Naive thymus-derived CD8-positive, alpha-beta T cell (primary cell): ENCODE data around the gene TAGAP. TPM values are rescaled to one million over a fixed set of nuclear protein-coding genes. Genes with fewer than 3 reads are reported as not detected.
A peak's percentile ranks its signal among the peaks of the same experiment; 100 is the strongest.
"Not testable (repeated sequence)": the region's sequence is repeated elsewhere in the genome, so short reads cannot be mapped to it uniquely, and the experiment has no call there.

Experiments used
- ATAC-seq, 2 donors: fragments of 150-1000 bp; cut with Tn5 transposase in 1 of 2; sonication (Bioruptor Pico), chemical (Tn5 transposase) in 1 of 2; 1 replicate in 1 of 2; 2 replicates in 1 of 2; pipeline ENCODE4 v1.10.0; 2021; ENCODE audit warnings: mild to moderate bottlenecking in 2 of 2, moderate library complexity in 2 of 2
- POLR2A ChIA-PET: fragments of 350-600 bp; sonication (Branson Sonifier 250); formaldehyde crosslinking; loops from one replicate; lab custom pipeline; 2021; ENCODE audit warnings: antibody characterized with exemption; lab: Charles Lee
- DNase-seq, 10 donors: peaks; one replicate each; pipeline versions ENCODE4 v3.0.0 to v3.0.0-alpha.2; 2020 to 2022
- H3K27ac Mint-ChIP-seq, 10 donors: one replicate each; pipeline ENCODE4 v1.8.0; 2020 to 2022; ENCODE audit warnings: mild to moderate bottlenecking in 10 of 10, mixed read lengths in 10 of 10, moderate library complexity in 4 of 10, inconsistent platforms in 1 of 10
- H3K27me3 Mint-ChIP-seq, 5 donors: one replicate each; pipeline ENCODE4 v1.8.0; 2021 to 2022; ENCODE audit warnings: mixed read lengths in 5 of 5
- H3K36me3 Mint-ChIP-seq, 3 donors: one replicate each; pipeline ENCODE4 v1.8.0; 2020 to 2022; ENCODE audit warnings: mixed read lengths in 3 of 3, mild to moderate bottlenecking in 2 of 3, inconsistent platforms in 1 of 3
- H3K4me1 Mint-ChIP-seq, 4 donors: one replicate each; pipeline ENCODE4 v1.8.0; 2021 to 2022; ENCODE audit warnings: mixed read lengths in 4 of 4
- H3K4me3 Mint-ChIP-seq, 10 donors: one replicate each; pipeline ENCODE4 v1.8.0; 2020 to 2022; ENCODE audit warnings: mild to moderate bottlenecking in 10 of 10, mixed read lengths in 10 of 10, moderate library complexity in 6 of 10, inconsistent platforms in 1 of 10
- H3K9me3 Mint-ChIP-seq, 9 donors: one replicate each; pipeline ENCODE4 v1.8.0; 2020 to 2022; ENCODE audit warnings: mixed read lengths in 9 of 9, mild to moderate bottlenecking in 3 of 9, inconsistent platforms in 1 of 9, moderate library complexity in 1 of 9
- polyA plus RNA-seq, 3 donors: library from polyadenylated mRNA; unstranded; fragments of 300-500 nt; fragmentation: Illumina TruSeq; gene quantifications; one replicate each; pipeline ENCODE4 v1.2.3, GENCODE V29; 2021
- total RNA-seq, 8 experiments: library from RNA in 2 of 8; stranded (reverse) in 2 of 8; gene quantifications; one replicate each; pipeline ENCODE4 v1.2.3 and lab custom pipeline; 2021 to 2026

Gene TAGAP
- total and polyA plus RNA-seq, 5 experiments from 2014 or later, result 54.5 to 111 (median 97.4) TPM

DNA sequence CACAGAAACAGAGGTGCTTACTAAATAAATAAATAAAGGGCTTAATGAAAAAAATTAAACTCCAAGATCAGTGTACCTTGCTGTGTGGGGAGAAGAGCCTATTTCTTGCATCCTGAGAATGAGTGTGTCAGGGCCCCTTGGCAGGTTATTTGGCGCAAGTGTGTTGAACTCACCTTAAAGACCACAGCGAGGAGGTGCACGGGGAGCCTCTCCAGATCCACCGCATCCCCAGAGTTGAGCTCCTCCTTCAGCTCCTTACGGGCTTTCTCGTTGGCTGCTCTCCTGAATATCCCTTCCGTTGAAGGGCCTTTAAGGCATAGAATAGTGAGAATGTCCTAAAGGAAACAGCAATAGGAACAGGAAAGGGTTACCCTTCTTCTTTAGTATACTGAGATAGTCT lies 3.6 kb downstream of the TAGAP start:
- H3K9me3 Mint-ChIP-seq, result no peaks in the 10 kb centered on the region
- peaks cover 17 to 82% (median 63%) of the 10 kb centered on the region in 3 donors for H3K36me3 Mint-ChIP-seq
- POLR2A ChIA-PET, result interaction anchor here (0.6 to 7.9 kb wide), 8 partner anchors 20 to 393 kb away, joined by 3 to 183 read pairs (median 12); partner anchors contain the start of gene RSPH3
- peak overlapping the region; percentile 90 to 100 (median 98) for H3K27ac Mint-ChIP-seq
- DNase-seq (no peak), ATAC-seq (no peak)
- no peaks in the 10 kb centered on the region for H3K27me3 Mint-ChIP-seq
- H3K4me3 Mint-ChIP-seq, result peak overlapping the region; percentile 92 to 100 (median 98)
- H3K4me1 Mint-ChIP-seq, result peaks cover 29 to 75% (median 68%) of the 10 kb centered on the region in 4 donors

DNA sequence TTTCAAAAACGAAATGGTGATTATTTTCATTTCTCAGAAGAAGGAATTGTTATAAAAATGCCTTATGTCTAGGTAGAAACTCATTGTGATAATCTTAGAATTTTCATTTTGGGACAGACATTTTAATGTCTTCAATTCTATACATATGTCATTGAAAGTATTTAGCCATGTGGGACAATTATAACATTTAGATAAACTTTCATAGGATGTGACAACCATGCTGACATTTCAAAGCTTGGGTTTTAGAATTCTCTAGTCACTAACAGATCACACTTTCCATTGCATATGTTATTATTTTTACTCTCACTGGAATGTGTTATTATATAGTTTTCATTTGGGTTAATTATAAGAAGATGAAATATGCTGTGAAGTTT lies 4.9 kb downstream of the TAGAP start:
- ATAC-seq, result no peak
- peak overlapping the region; percentile 8 to 100 (median 82) for H3K4me3 Mint-ChIP-seq
- H3K27ac Mint-ChIP-seq, result peak overlapping the region; percentile 86 to 99 (median 96)
- no peak for DNase-seq
- H3K27me3 Mint-ChIP-seq, result no peaks in the 10 kb centered on the region
- H3K9me3 Mint-ChIP-seq, result no peaks in the 10 kb centered on the region
- peaks cover 24 to 79% (median 68%) of the 10 kb centered on the region in 4 donors for H3K4me1 Mint-ChIP-seq
- peaks cover 24 to 95% (median 72%) of the 10 kb centered on the region in 3 donors for H3K36me3 Mint-ChIP-seq
- POLR2A ChIA-PET, result interaction anchor here (7.6 to 7.9 kb wide), 2 partner anchors 21 to 65 kb away, joined by 135 to 183 read pairs; no protein-coding TSS in a partner anchor

DNA sequence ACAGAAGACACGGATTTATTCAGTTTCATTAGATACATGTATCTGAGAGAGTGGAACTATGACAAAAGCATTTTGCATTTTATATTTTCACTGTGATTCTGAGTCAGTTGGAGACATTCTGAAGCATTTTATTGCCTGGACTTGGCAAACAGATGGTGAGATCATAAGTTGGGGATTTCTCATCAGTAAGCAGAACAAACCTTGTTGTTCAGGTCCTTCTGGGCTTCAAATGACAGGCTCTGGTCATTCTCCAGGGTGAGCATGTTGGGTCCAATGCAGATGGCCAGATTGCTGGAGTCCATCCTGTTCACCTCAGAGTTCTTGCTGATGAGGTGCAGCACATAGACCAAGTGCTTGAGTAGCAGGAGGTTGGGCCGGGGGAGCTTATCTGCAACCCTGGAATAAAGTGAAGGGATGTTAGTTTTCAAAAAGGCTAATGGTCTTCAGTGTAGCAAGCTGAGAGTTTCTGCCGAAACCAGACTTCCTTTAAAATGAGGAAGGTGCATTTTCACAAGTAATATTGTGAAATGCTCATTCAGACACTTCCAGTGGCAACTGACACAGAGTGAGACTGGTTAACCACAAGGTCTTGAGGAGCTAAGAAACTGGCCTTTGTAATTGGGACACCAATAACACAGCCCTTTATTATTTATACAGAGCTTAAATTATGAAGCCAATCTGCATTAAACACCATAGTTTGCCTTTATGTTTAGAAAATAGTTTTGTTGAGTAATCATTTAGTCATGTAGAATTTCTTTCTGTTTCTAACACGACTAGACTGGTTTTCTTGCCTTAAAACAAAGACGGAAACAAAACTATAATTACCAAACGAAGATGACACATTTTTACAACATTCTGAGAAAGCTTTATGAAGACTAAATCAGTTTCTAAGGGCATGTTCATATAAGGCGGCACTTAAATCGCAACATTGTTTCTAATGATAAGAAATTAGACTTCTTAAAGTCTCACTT lies 5.6 kb downstream of the TAGAP start:
- Mint-ChIP-seq H3K4me3 (peak overlapping the region; percentile 33 to 100 (median 82)), H3K27me3 (no peaks in the 10 kb centered on the region), H3K36me3 (peaks cover 25 to 96% (median 72%) of the 10 kb centered on the region in 3 donors), H3K9me3 (no peaks in the 10 kb centered on the region), H3K27ac (peak overlapping the region; percentile 86 to 99 (median 94)), H3K4me1 (peaks cover 24 to 84% (median 69%) of the 10 kb centered on the region in 4 donors)
- ATAC-seq (no peak), DNase-seq (peak in 1 of 10 donors; percentile 38)
- POLR2A ChIA-PET, result interaction anchor here (1.0 to 7.9 kb wide), 3 partner anchors 22 to 65 kb away, joined by 4 to 183 read pairs (median 135); no protein-coding TSS in a partner anchor

DNA sequence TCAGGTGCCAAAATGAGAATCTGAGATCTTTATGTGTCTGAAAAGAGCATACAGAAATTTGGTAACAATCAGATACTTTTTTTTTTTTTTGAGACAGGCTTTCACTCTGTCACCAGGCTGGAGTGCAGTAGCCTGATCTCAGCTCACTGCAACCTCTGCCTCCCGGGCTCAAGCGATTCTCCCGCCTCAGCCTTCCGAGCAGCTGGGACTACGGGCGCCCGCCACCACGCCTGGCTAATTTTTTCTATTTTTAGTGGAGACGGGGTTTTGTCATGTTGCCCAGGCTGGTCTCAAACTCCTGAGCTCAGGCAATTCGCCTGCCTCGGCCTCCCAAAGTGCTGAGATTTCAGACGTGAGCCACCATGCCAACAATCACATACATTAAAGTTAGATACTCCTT lies 6.5 kb downstream of the TAGAP start:
- peak overlapping the region in 7 of 10 donors; percentile 56 to 98 (median 85) for H3K27ac Mint-ChIP-seq

DNA sequence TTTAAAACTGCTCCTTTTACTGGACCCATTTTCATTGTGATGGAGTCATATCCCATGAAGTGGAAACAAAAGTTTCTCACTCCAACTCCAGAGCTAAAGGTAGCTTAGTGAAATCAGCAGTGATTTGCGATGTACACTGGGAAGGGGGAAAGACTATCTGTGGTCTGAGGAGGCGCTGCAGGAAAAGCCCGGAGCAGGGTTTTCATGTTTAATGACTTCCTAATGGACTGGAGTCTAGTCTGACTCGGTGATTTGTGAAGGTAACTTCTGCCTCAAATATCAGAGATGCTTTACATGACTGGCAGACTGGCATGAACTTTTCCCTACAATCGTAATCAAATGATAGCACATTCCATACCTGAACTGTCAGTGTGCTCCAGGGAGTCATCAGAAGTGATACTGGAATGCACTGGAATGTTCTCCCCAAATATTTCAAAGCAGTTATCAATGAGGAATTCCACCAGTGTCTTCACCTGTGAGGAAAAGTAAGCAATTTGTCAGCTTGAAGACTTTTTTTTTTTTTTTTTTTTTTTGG lies 7.0 kb downstream of the TAGAP start:
- Mint-ChIP-seq H3K9me3 (no peaks in the 10 kb centered on the region), H3K4me3 (peak overlapping the region in 5 of 10 donors; percentile 26 to 69 (median 50)), H3K36me3 (peaks cover 20 to 89% (median 59%) of the 10 kb centered on the region in 3 donors), H3K4me1 (peaks cover 21 to 87% (median 68%) of the 10 kb centered on the region in 4 donors), H3K27ac (peak overlapping the region in 9 of 10 donors; percentile 24 to 92 (median 85)), H3K27me3 (no peaks in the 10 kb centered on the region)
- POLR2A ChIA-PET, result interaction anchor here (1.1 to 7.9 kb wide), 2 partner anchors 19 to 67 kb away, joined by 3 to 183 read pairs; no protein-coding TSS in a partner anchor
- no peak for ATAC-seq
- DNase-seq, result no peak

More for the DNA sequence above, 6.5 kb downstream of the TAGAP start:
- H3K9me3 Mint-ChIP-seq, H3K27me3 Mint-ChIP-seq, DNase-seq, ATAC-seq: not testable (repeated sequence)
- Mint-ChIP-seq H3K36me3 (peaks cover 24 to 94% (median 64%) of the 10 kb centered on the region in 3 donors), H3K4me3 (peak overlapping the region in 2 of 10 donors; percentile 26 to 92), H3K4me1 (peaks cover 24 to 89% (median 69%) of the 10 kb centered on the region in 4 donors)
- POLR2A ChIA-PET, result interaction anchor here (1.0 to 7.9 kb wide), 3 partner anchors 18 to 66 kb away, joined by 3 to 183 read pairs (median 4); no protein-coding TSS in a partner anchor

DNA sequence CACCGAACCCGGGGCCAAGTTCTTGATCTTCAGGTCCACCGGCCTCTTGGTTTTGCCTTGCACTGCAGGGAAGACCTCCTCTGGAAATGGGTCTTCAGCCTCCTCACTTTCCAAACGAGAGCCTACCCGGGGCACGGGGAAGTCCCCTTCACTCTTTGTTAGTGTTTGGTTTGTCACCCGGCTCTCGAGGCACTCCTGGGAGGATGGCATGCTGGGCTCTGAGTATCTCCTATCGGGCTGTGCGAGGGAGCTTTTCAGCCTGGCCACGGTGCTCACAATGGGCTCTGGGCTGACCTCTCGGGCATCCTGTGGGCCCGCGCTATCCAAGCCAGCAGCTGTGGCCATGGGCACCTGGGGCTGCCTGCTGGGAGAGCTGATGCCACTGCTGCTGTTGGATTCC lies 8.1 kb downstream of the TAGAP start:
- H3K4me3 Mint-ChIP-seq, result peak overlapping the region in 4 of 10 donors; percentile 22 to 47 (median 42)
- H3K4me1 Mint-ChIP-seq, result peaks cover 12 to 84% (median 58%) of the 10 kb centered on the region in 4 donors
- no peaks in the 10 kb centered on the region for H3K9me3 Mint-ChIP-seq
- peak overlapping the region in 9 of 10 donors; percentile 24 to 90 (median 66) for H3K27ac Mint-ChIP-seq
- H3K27me3 Mint-ChIP-seq, result no peaks in the 10 kb centered on the region
- peak in 1 of 2 donors; percentile 15 for ATAC-seq
- peaks cover 12 to 77% (median 48%) of the 10 kb centered on the region in 3 donors for H3K36me3 Mint-ChIP-seq
- no peak for DNase-seq
- POLR2A ChIA-PET, result interaction anchor here (0.7 to 1.6 kb wide), 4 partner anchors 27 to 222 kb away, joined by 3 to 4 read pairs (median 3); no protein-coding TSS in a partner anchor

DNA sequence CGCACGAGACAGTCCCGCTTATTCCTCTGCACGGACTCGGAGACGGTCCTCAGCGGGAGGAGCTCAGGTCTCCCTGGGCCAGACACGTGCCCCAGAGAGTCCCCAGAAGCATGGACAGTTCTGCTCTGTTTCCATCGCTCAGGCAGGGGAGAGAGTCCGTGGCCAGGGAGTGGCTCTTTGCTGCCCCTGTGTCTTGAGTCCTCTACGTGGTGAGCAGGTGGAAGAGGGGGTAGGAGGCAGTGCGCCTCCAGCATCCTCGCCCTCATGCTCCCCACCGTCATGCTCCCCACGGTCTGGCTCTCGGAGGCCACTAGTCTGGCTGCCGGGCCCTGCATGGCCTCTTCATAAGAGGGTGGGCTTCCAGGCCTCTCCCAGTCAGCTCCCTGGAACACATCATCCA lies 8.9 kb downstream of the TAGAP start:
- no peaks in the 10 kb centered on the region for H3K27me3 Mint-ChIP-seq
- peaks cover 8 to 80% (median 50%) of the 10 kb centered on the region in 4 donors for H3K4me1 Mint-ChIP-seq
- no peak overlapping the region for H3K4me3 Mint-ChIP-seq
- ATAC-seq (peak in 1 of 2 donors; percentile 6), DNase-seq (no peak)
- H3K27ac Mint-ChIP-seq, result peak overlapping the region in 6 of 10 donors; percentile 25 to 74 (median 52)
- POLR2A ChIA-PET, result interaction anchor here (0.7 to 1.6 kb wide), 4 partner anchors 28 to 222 kb away, joined by 3 to 4 read pairs (median 3); no protein-coding TSS in a partner anchor
- peaks cover 8 to 70% (median 40%) of the 10 kb centered on the region in 3 donors for H3K36me3 Mint-ChIP-seq
- no peaks in the 10 kb centered on the region for H3K9me3 Mint-ChIP-seq

DNA sequence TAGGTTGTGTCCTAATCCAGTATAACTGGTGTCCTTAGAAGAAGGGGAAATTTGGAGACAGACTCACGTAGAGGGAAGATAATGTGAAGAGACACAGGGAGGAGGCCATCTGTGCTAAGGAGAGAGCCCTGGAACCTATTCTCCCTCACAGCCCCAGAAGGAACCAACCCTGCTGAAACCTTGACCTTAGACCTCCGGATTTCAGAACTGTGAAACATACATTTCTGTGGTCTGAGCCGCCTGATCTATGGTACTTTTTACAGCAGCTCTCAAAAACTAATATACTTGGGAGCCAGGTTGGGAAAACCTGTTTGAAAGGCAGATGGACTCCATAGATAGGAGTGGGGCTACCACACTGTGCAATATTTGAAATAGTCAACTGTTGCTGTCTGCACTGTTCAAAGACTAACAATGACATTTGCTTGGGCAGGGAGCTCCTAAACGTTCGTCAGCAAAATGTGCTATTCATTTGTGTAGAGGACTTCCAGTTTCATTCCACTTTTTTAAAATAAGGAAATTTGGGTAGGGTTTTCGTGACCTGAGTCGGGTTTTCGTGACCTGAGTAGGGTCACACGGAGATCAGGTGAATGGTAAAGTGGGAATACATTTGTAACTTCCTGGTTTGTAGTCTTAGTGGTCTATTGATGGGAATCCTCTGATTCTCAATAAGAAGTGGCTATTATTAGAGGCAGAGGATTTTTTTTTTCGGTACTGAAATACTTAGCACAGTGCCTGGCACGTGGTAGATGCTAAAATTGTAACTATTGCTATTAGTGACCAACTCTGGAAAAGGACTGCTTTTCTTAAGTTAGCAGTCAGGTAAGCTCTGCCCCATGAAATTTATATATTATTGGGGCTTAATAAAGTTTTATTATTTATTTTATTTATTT lies 11.4 kb downstream of the TAGAP start:
- Mint-ChIP-seq H3K27me3 (no peaks in the 10 kb centered on the region), H3K4me1 (peaks cover 3 to 56% (median 28%) of the 10 kb centered on the region in 4 donors), H3K4me3 (no peak overlapping the region), H3K9me3 (no peaks in the 10 kb centered on the region), H3K36me3 (peaks cover 8 to 45% (median 20%) of the 10 kb centered on the region in 3 donors), H3K27ac (peak overlapping the region in 7 of 10 donors; percentile 50 to 87 (median 66))
- peak in 1 of 2 donors; percentile 15 for ATAC-seq
- DNase-seq, result no peak
- POLR2A ChIA-PET, result no interaction called here

DNA sequence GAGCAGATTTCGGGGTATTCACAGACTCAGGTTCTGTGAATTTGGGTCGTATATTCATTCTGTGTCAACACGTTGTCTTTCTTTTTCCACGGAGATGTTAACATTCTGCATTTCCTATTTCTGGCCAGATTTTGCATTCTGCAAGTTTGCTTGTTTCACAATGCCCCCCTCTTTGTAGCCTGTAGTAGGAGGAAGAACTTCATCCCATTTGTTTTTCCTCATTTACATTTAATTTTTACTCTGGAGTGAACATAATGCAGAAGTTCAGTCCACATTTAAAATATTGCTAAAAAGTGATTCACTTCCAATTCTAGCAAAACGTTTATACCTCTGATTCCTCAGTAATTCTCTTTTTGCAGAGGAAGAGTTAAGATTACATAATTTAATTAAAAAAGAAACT lies 12.9 kb downstream of the TAGAP start:
- H3K27ac Mint-ChIP-seq, result peak overlapping the region in 3 of 10 donors; percentile 3 to 55 (median 5)
- ATAC-seq, result no peak
- peaks cover 5 to 43% (median 18%) of the 10 kb centered on the region in 4 donors for H3K4me1 Mint-ChIP-seq
- POLR2A ChIA-PET, result interaction anchor here (1.0 kb wide), 1 partner anchor 73 kb away, joined by 3 read pairs; no protein-coding TSS in a partner anchor
- no peak overlapping the region for H3K4me3 Mint-ChIP-seq
- H3K27me3 Mint-ChIP-seq, result no peaks in the 10 kb centered on the region
- no peak for DNase-seq
- peaks cover 0 to 5% (median 0%) of the 10 kb centered on the region in 9 donors for H3K9me3 Mint-ChIP-seq
- H3K36me3 Mint-ChIP-seq, result peaks cover 8 to 31% (median 12%) of the 10 kb centered on the region in 3 donors

DNA sequence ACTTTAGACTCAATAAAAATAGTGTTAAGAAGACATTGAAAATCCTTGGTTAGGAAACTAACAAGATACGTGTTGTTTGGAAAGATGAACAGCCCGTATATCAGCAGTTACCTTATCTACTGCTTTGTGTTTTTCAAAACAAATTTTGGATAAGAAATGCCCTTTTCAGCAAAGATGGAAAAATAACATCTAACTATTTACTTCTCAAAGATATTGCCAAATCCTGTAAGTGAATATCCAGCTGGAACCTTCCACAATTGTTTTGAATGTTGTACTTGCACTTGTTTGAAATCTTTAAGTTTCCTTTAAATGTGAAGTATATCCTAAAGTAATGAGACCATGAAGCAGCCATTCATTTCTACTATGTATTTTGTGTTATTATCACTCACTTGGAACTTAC lies 14.6 kb downstream of the TAGAP start:
- peaks cover 12 to 14% (median 14%) of the 10 kb centered on the region in 3 donors for H3K36me3 Mint-ChIP-seq
- DNase-seq (no peak), ATAC-seq (no peak)
- peaks cover 4 to 27% (median 8%) of the 10 kb centered on the region in 4 donors for H3K4me1 Mint-ChIP-seq
- H3K4me3 Mint-ChIP-seq, result no peak overlapping the region
- peak overlapping the region in 2 of 10 donors; percentile 30 to 39 for H3K27ac Mint-ChIP-seq
- POLR2A ChIA-PET, result no interaction called here
- peaks cover 0 to 16% (median 10%) of the 10 kb centered on the region in 9 donors for H3K9me3 Mint-ChIP-seq
- no peaks in the 10 kb centered on the region for H3K27me3 Mint-ChIP-seq

DNA sequence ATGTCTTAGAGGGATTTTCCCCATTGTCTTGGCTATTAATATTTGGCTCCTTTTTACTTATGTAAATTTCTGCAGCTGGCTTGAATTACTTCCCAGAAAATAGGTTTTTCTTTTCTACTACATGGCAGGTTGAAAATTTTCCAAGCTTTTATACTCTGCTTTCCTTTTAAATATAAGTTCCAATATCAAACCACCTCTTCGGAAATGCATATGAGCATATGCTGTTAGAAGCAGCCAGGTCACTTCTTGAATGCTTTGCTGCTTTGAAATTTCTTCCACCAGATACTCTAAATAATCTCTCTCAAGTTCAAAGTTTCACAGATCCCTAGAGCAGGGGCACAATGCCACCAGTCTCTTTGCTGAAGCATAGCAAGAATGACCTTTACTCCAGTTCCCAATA lies 19.6 kb downstream of the TAGAP start:
- Mint-ChIP-seq H3K27ac (peak overlapping the region in 1 of 10 donors; percentile 36), H3K9me3 (peaks cover 0 to 34% (median 27%) of the 10 kb centered on the region in 9 donors), H3K36me3 (peaks cover 2 to 23% (median 23%) of the 10 kb centered on the region in 3 donors)
- H3K4me3 Mint-ChIP-seq, POLR2A ChIA-PET, H3K27me3 Mint-ChIP-seq, ATAC-seq, H3K4me1 Mint-ChIP-seq, DNase-seq: not testable (repeated sequence)
